ENCODE data around the gene INO80B.
"Not testable (repeated sequence)": the region's sequence is repeated elsewhere in the genome, so short reads cannot be mapped to it uniquely, and the experiment has no call there.

Gene INO80B

GRCh38 chr2:74426181-74426758 lies 28.6 kb upstream of the INO80B start:
- no peak for DNase-seq

GRCh38 chr2:74427551-74427950 lies 27.3 kb upstream of the INO80B start:
- no peak for DNase-seq

- no peak for DNase-seq
Measured at GRCh38 chr2:74428675-74429074, 26.2 kb upstream of the INO80B start.

GRCh38 chr2:74429487-74430451 lies 25.1 kb upstream of the INO80B start:
- no peak for DNase-seq

GRCh38 chr2:74430502-74430901 lies 24.4 kb upstream of the INO80B start:
- no peak for DNase-seq

GRCh38 chr2:74436111-74436805 lies 18.6 kb upstream of the INO80B start:
- no peak for DNase-seq

- no peak for DNase-seq
Measured at GRCh38 chr2:74436848-74437695, 17.8 kb upstream of the INO80B start.

GRCh38 chr2:74438248-74438647 lies 16.6 kb upstream of the INO80B start:
- no peak for DNase-seq

- no peak for DNase-seq
Measured at GRCh38 chr2:74439373-74439772, 15.5 kb upstream of the INO80B start.

GRCh38 chr2:74439803-74440377 lies 15.0 kb upstream of the INO80B start:
- no peak for DNase-seq

GRCh38 chr2:74440378-74441169 lies 14.3 kb upstream of the INO80B start:
- DNase-seq = no peak

GRCh38 chr2:74441170-74441689 lies 13.7 kb upstream of the INO80B start:
- no peak for DNase-seq

GRCh38 chr2:74441690-74442482 lies 13.0 kb upstream of the INO80B start, which contains the start of gene RTKN:
RTKN (minus strand) TSS chr2:74441937; CDS start chr2:74441816, 121 bp downstream.
- DNase-seq = no peak

- not testable (repeated sequence) for DNase-seq
Measured at GRCh38 chr2:74442483-74443297, 12.2 kb upstream of the INO80B start.

GRCh38 chr2:74444498-74445318 lies 10.2 kb upstream of the INO80B start:
- DNase-seq = no peak

GRCh38 chr2:74447230-74447999 lies 7.5 kb upstream of the INO80B start:
- no peak for DNase-seq

GRCh38 chr2:74448771-74449170 lies 6.1 kb upstream of the INO80B start:
- DNase-seq = no peak

All from effector CD4-positive, alpha-beta T cell (primary cell).